GM19238 (cell line): ENCODE data around the gene TEX12.
"Not testable (repeated sequence)": the region's sequence is repeated elsewhere in the genome, so short reads cannot be mapped to it uniquely, and the experiment has no call there.

Experiments
- DNase-seq: peaks from one replicate; pipeline ENCODE4 v3.0.0; 2011; ENCODE audit warnings: low spot score; ENCODE audit not compliant: insufficient read length

TEX12 gene

DNA sequence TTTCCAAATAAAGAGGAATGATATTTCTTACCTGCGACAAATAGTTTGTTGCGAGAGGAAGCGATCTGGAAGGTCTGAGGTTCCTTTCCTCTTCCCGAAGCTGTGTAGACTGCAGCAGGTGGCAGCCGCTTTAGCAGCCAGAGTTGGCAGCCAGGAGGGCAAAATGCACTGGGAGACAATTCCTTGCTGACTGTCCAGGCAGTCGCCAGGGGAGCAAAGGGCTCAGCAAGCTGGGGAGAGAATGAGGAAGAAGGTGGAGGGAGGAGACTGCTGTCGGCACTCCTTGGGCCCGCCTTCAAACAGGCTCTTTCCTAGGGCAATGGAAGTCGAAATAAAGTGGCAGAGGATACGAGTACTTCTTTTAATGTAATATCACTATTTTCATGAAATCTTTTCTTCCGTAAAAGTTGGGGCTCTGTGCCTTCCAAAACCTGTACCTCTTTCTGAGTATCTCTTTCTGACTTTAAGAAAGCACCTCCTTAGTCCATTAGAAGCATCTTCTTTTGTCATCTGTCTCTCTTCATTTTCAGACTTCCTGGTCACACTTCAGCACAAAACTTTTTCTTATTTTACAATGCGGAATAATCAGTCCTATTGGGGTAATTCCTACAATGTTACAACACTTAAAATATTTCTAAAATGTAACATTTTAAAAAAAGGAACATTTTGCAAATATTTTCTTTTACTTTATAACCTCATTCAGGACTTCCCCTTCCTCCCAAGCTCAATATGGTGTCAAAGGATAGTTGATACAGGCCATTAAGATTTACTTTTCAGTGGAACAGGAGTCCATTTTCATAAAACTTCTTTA, 3.1 kb upstream of the TEX12 start, which contains the start of gene IL18:
TSS of gene IL18 (minus strand) at position 220 of the 811 bp plus-strand sequence. CDS start 9,041 bp downstream, outside the sequence.
- DNase-seq: no peak

- no peak for DNase-seq
Observed at GRCh38 chr11:112165049-112165448, 2.1 kb upstream of the TEX12 start.

DNA sequence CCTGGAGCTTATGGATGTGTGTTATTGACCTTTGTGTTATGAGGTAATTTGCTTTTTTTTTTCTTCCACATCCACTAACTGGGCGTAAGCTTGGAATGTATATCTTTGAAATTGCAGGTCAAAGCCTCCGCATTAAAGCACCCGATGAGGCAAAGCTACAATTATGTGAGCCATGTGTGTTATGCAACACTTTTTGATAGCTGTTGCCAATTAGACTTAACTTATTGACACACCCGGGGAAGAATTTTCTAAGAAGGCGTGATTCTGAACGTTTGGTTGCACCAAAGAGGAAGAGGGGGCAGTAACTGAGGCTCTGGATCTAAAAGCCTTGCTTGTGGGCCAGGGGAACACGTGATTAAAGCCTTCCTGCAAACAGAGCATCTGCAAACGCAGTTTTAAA, 610 bp upstream of the TEX12 start:
- no peak for DNase-seq

DNA sequence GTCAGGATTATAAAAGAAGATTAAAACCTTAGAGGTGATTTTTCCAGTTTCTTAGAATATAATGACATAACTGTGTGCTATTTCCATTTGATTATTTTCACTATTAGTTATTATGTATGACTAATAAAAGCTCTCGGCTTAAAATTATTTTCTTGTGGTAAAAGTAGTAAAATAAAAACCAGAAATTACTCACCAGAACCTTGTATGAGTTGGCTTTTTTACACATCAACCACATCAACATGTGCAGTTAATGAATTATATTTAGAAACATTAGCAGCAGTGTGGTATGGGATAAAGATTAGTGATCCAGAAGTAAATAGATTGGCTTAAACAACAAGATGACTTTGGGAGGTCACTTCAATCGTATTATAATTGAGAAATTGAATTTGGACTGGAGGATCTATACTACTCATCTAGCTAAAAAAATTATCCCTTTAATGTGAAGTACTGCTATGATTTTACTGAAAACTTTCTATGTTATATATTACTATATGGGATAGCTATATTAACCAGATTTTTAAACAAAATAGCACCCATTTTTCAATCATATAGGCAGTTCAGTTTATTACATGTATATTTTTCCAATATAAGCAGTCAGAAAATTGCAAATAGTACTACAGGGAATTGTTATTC, 5.3 kb downstream of the TEX12 start:
- no peak for DNase-seq

- no peak for DNase-seq
Observed at GRCh38 chr11:112173152-112173551, 6.0 kb downstream of the TEX12 start.

GRCh38 chr11:112174789-112175598, 7.8 kb downstream of the TEX12 start, which contains the start of gene BCO2:
BCO2 (plus strand) TSS chr11:112175512; CDS start chr11:112175602, 90 bp downstream.
- no peak for DNase-seq

GRCh38 chr11:112175599-112175952, 8.4 kb downstream of the TEX12 start:
- DNase-seq: no peak

GRCh38 chr11:112176077-112176476, 8.9 kb downstream of the TEX12 start:
- no peak for DNase-seq

- no peak for DNase-seq
Observed at GRCh38 chr11:112177589-112177988, 10.4 kb downstream of the TEX12 start.

DNA sequence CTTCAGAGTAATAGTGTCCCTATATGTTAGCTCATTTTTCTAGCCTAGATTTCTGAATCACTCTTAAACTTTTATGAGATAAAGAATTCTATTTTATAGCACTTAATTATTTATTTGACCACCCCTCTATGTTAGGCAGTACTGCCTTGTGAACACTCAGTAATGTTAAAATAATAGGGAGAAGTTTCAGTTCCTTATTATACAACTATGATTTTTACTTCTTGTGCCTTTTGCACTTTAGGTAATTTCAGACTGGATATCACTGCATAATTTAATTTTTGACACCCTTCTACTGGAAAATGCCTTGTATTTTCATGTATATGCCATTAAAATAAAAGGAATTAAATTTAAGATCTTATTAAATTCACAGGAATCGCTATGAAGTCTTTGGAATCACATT, 11.3 kb downstream of the TEX12 start:
- no peak for DNase-seq

DNA sequence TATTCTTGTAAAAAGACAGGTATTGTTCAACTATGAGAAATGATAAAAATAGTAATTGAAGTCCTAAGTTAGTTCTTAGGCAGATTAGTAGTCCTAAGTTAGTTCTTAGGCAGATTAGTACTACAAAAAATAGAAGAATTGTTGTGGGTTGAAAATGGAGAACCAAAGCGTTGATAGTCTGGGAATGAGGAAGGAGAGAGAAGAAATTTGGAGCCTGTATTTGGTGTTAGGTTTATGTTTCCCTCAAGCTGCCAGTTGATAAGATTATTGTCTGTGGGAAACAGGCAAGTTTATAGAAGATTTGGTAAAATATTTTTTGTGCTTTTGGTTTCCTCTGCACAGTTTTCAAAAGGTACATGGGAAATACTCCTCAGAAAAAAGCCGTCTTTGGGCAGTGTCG, 11.8 kb downstream of the TEX12 start:
- no peak for DNase-seq

GRCh38 chr11:112179601-112180000, 12.4 kb downstream of the TEX12 start:
- DNase-seq: no peak

DNA sequence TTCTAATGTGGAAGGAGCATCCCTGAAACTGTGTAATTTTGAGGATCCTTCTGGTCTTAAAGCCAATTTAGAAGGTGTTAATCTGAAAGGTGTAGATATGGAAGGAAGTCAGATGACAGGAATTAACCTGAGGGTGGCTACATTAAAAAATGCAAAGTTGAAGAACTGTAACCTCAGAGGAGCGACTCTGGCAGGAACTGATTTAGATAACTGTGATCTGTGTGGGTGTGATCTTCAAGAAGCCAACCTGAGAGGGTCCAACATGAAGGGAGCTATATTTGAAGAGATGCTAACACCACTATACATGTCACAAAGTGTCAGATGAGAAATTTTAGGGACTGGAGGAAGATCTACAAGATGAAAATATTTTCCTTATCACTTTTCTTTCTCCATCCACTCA, 15.7 kb downstream of the TEX12 start:
- no peak for DNase-seq

DNA sequence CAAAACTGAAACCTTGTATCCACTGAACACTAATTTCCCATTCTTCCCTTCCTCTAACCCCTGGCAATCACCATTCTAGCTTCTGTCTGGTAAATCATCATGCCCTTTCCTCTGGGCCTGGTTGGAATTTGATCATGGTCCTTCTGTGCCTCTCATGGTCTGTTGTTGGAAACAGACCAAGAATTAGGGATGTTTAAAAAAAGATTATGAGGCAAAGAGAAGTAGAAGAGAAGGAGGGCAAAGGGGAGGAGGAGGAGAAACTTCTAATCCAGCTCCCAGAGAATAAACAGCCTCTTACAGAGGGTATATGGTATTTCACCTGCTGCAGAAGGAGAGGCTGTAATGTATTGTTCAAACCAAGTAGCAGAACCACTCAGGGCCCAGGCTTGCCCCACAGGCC, 18.7 kb downstream of the TEX12 start:
- DNase-seq: no peak

DNA sequence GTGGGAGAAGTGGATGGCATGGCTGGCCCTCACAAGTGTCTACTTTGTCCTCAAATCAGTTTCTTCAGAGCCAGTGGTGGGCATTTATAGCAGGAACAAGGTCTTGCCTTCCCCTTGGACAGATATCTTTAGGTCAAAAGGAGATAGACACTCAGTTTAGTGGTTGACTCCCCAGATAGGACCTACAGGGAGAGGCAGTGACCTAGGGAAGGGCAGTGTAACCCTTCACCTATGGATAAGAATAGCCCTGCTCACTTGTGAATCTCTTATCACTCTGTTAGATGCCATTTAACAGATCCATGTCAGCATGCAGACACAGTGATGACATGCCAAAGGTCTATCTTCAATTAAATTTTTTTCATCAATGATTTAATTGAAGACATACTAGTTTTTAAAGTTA, 19.1 kb downstream of the TEX12 start:
- DNase-seq: no peak

GRCh38 chr11:112195113-112195512, 27.9 kb downstream of the TEX12 start:
- DNase-seq: not testable (repeated sequence)

- no peak for DNase-seq
Observed at GRCh38 chr11:112195951-112196351, 28.8 kb downstream of the TEX12 start.

DNA sequence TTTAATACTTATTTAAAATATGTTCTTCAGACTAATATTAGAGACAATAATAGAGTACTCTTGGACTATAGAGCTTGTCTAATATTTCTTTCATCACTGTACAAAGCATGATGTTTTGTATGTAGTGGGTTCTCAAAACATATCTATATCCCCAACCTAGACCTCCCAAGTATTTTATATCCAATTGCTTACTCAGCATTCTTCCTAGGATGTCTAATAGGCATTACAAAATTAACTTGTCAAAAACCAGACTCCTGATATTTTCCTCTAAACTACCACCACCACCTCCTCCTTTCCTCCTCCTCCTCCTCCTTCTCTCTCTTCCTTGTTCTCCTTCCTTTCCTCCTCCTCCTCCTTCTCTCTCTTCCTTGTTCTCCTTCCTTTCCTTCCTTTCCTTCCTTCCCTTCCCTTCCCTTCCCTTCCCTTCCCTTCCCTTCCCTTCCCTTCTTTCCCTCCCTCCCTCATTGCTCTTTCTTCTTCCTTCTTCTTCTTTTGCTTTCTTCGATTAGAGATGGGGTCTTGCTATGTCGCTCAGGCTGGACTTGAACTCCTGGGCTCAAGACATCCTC, 29.4 kb downstream of the TEX12 start:
- DNase-seq: no peak

DNA sequence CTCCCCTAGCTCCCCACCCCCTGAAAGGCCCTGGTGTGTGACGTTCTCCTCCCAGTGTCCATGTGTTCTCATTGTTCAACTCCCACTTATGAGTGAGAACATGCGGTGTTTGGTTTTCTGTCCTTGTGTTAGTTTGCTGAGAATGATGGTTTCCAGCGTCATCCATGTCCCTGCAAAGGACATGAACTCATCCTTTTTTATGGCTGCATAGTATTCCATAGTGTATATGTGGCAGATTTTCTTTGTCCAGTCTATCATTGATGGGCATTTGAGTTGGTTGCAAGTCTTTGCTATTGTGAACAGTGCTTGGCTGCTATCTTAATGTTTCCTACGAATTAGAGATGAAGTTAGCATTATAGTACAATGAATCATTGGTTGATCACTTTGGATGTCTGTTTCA, 31.9 kb downstream of the TEX12 start:
- DNase-seq: not testable (repeated sequence)

GRCh38 chr11:112200252-112200651, 33.1 kb downstream of the TEX12 start:
- no peak for DNase-seq

DNA sequence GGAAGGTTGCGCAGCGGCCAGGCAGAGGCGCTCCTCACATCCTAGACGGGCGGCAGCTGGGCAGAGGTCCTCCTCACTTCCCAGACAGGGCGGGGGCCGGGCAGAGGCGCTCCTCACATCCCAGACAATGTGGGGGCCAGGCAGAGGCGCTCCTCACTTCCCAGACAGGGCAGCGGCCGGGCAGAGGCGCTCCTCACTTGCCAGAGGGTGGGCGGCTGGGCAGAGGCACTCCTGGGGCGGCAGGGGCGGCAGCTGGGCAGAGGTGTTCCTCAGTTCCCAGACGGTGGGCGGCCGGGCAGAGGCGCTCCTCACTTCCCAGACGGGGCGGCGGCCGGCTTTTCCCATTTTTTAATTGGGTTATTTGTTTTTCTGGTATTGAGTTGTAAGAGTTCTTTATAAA, 38.9 kb downstream of the TEX12 start:
- no peak for DNase-seq

DNA sequence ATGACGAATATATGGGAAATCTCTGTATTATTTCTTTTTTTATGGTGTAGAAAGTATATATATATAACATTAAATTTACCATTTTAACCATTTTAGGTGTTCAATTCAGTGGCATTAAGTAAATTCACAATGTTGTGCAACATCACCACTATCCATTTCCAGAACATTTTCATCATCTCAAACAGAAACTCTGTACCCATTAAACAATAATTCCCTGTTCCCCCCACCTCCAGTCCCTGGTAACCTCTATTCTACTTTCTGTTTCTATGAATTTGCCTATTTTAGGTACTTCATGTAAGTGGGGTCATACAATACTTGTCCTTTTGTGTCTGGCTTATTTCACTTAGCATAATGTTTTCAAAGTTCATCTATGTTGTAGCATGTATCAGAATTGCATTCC, 43.7 kb downstream of the TEX12 start:
- no peak for DNase-seq
